ENCODE results near the gene PIM3.

PIM3 gene

DNA sequence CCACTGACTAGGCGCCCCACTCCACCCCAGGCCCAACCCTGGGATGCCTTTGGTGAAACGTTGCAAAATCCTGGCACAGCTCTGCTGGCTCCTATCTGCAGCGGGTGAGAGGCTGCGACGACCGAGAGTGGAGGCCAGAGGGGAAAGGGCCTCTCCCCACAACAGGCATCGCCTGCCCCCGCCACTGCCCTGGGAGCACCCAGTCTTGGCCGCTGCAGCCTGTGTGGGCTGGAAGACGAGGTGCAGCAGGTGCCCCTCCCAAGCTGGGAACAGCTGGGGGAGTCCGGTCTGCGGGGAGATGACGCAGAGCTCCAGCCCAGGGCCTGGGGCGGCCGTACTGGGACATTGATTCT lies 4.2 kb upstream of the PIM3 start:
- DNase-seq (ENCODE audit: low read depth): peak; percentile 59

DNA sequence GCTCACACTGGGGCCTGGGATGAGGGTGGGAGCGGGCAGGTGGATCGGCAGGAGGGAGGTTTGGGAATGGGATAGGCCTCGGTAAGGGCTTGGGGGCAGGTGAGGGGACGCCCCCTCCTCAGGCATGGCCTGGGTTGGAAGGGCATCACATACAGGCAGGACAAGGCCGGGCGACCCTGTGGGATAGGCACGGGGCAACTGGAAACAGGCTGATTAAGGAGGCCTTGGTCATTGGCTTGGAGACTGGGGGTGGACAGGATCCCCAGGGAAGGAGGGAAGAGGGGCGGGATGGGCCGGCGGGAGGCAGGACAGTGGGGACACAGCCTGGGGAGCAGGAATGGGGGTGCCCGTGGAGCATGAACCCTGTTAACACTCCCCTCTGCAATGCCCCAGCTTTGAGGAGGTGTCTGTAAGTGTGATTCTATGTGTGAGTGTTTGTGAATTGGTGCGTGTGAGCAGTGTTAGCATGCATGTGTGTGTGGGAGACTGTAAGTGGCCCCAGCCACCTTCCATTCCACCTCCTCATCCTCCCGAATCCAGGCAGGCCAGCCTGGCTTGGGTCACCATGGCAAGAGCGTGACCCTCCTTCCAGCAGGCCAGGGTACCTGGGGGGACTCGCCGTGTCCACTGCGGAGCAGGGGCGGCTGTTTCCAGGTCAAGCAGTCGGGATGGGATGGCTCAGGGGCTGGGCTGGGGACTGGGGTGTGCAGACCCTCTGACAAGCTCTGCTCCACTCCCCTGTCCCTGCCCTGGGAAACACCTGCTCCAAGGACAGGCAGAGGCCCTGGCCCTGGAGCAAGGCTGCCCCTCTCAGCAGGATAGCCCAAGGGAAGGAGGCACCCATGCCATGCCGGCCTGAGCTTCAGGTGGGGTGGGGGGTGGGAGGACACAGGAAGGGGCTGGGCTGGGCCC lies 3.4 kb upstream of the PIM3 start:
- DNase-seq (ENCODE audit: low read depth): no peak

- no peak for DNase-seq (ENCODE audit: low read depth)
These were observed 2.7 kb upstream of the PIM3 start for GRCh38 chr22:49957826-49958365.

- no peak for DNase-seq (ENCODE audit: low read depth)
These were observed 2.1 kb upstream of the PIM3 start for GRCh38 chr22:49958366-49958921.

GRCh38 chr22:49958931-49959781 lies 1.4 kb upstream of the PIM3 start:
- no peak for DNase-seq (ENCODE audit: low read depth)

GRCh38 chr22:49959782-49960158 lies 802 bp upstream of the PIM3 start:
- no peak for DNase-seq (ENCODE audit: low read depth)

- no peak for DNase-seq (ENCODE audit: low read depth)
These were observed 531 bp downstream of the PIM3 start for GRCh38 chr22:49961005-49961600.

GRCh38 chr22:49961601-49962011 lies 1.0 kb downstream of the PIM3 start:
- DNase-seq (ENCODE audit: low read depth): no peak

DNA sequence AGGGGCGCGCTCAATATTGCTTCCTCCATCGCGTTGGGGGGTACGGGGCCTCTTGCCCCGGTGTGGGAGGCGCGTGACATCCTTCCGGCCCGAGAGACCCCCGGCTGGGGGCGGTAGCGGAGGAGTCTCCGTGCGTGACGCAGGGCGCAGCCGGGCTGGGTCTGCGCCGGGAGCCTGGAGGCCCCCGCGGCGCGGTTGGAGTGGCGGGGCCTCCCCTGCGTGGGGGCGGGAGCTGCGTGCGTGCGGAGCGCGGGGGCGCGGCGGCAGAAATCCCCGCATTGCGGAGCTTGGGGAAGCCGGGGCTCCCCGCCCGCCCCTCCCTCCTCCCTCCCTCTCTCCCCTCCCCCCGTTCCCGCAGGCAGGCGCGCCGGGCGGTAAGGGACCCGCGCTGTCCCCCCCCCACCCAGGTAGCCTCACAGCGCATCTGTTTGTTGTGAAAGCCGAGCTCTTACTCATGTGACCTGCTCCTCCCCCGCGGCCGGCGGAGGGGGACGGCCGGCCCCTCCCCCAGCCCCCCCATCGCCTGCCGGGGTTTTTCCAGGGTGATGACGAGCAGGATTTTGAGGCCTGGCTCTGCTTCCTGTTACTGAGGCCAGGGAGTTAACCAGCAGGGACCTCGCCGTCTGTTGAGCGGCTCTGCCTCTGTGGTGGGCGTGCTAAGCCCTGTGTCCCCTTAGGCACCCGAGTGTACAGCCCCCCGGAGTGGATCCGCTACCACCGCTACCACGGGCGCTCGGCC lies 1.6 kb downstream of the PIM3 start:
- DNase-seq (ENCODE audit: low read depth): peak; percentile 94

GRCh38 chr22:49962751-49963646 lies 2.4 kb downstream of the PIM3 start:
- DNase-seq (ENCODE audit: low read depth): no peak

DNA sequence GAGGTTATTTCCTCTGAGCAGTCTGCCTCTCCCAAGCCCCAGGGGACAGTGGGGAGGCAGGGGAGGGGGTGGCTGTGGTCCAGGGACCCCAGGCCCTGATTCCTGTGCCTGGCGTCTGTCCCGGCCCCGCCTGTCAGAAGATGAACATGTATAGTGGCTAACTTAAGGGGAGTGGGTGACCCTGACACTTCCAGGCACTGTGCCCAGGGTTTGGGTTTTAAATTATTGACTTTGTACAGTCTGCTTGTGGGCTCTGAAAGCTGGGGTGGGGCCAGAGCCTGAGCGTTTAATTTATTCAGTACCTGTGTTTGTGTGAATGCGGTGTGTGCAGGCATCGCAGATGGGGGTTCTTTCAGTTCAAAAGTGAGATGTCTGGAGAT lies 3.1 kb downstream of the PIM3 start:
- no peak for DNase-seq (ENCODE audit: low read depth)

DNA sequence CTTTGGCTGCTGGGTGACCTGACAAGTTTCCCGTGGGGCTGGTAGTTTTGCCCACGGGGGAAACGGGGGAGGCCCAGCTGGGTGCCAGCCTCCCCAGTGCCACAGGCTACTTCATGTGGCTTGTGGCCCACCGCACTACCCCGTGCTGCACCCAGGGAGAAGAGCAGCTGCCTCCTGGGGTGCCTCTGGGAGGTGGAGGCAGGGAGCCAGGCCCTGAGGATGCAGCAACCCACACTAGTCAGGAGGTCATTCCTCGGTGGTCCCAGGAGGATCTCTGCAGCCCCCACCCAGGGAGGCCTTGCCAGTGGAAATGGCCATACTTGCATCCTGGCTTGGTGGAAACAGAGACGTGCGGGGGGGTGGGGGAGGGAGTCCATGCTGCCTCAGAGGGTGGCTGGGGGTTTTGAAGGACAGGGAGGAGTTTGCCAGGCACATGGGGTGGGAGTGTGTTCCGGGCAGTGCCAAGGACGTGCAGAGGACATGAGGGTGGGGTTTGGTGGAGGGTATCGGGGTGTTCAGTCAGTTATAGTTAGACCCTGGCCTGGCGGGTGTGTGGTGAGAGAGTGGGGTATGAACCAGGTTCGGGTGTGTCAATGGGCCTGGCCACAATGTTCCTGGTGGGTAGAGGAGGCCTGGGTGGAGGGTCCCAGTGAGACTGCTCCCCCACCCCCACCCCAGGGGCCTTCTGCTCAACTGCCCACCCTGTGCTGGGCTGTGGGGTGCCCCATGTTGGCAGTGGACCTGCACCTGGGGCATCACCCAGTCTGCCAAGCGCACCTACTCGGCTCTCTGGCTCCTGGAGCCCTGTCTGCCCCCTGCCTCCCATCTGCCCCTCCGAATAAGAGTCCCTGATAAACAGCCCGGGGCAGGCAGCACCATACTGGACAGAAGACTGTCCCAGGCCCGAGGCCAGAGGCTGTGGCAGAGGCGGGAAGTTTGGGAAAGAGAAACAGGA lies 3.8 kb downstream of the PIM3 start:
- no peak for DNase-seq (ENCODE audit: low read depth)

DNA sequence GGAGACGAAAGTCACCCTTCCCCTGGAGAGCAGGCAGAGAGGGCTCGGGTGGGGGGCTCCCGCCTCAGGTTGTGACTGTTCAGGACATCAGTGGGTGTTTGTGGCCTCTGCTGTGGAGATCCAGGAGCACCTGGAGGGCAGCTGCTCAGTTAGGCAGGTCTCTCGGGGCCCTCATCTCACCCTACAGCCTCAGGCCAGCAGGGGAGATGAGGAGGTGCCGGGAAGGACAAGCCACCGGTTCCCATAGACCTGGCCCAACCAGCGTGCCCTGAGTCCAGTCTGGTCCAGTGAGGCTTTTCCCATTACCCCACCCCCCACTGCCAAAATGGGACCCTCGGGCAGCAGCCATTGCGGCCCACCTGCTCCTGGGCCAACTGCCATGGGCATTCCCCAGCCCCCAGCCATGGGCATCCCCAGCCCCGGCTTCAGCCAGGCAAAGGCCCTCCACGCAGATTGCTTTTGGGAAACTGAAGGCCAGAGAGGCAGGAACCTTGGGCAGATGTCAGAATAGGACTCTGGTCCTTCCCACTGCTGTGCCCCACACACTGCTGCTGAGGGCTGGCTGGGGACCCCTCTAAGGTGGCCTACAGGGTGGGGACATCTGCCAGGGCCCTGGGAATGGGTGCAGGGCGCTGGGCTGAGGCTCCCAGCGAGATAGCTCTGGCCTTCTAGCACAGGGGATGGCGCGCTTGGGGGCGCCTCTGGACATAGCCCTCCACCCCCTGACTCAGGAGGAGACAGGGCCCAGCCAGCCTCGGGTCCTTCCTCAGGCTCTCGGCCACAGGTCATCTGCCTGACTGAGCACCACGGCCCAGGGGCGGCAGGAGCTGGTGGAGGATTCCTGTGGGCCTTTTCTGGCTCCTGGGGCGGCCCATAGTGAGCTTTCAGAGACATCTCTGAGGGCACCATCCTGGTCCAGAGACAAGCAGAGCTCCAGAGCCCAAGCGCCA lies 4.8 kb downstream of the PIM3 start:
- no peak for DNase-seq (ENCODE audit: low read depth)

GRCh38 chr22:49966041-49966773 lies 5.6 kb downstream of the PIM3 start:
- DNase-seq (ENCODE audit: low read depth): no peak

GRCh38 chr22:49966774-49967705 lies 6.5 kb downstream of the PIM3 start:
- peak; percentile 87 for DNase-seq (ENCODE audit: low read depth)

GRCh38 chr22:49967706-49968208 lies 7.2 kb downstream of the PIM3 start:
- peak; percentile 18 for DNase-seq (ENCODE audit: low read depth)
